Keratinocyte (primary cell): ENCODE results near the gene LCN10.

Experiments used
- CTCF ChIP-seq, 3 experiments: IDR thresholded peaks in 1 of 3; conservative IDR thresholded peaks in 1 of 3; optimal IDR thresholded peaks in 1 of 3; 2 replicates in 2 of 3; 3 replicates in 1 of 3; pipeline versions ENCODE3 to v1.5.1; 2011; ENCODE audit warnings: low read length in 3 of 3, mild to moderate bottlenecking in 3 of 3, moderate library complexity in 2 of 3, control low read depth in 1 of 3, inconsistent platforms in 1 of 3; ENCODE audit not compliant: insufficient read depth in 2 of 3; ENCODE audit errors: extremely low read depth in 1 of 3
- EZH2 ChIP-seq: IDR thresholded peaks from one replicate; pipeline ENCODE4 v1.6.1; 2012; ENCODE audit warnings: inconsistent platforms, mild to moderate bottlenecking, low read length, moderate library complexity

DNA sequence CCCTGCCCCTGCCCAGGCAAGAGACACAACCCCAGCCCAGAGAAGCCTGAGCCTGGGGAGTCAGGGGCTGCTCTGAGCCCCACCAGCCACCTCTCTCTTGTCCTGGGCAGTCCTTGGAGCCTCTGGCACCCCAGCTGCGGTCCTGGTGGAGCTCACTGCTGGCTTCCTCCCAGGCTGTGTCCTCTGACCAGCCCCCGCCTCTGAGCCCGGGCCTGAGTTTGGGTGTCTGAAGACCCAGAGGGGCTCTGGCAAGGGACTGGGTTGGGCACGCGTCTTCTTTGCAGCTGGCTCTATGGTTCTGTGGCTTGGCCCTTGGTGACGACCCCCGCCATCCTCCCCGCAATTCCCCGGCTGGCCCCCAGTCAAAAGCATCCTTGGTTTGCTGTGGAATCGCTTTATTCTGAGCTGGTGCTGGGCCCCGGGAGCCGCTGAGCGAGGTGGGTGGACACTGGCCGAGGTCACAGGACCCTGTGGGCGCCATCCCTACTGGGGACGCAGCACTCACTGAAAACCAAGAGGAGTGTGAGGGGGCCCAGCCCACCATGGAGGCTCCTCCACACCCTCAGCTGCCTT is 985 bp upstream of the LCN10 start:
- no peak for TF ChIP-seq CTCF (optimal IDR thresholded peaks at IDR 0.05 in 1 of 3, IDR thresholded peaks at IDR 0.05 in 1 of 3, conservative IDR thresholded peaks at IDR 0.05 in 1 of 3; ENCODE audit: extremely low read depth in 1 of 3, insufficient read depth in 2 of 3, low read length in 3 of 3)
- TF ChIP-seq EZH2, result no peak
